K562 (cell line): ENCODE data around the gene PIN1. TPM values are rescaled to one million over a fixed set of nuclear protein-coding genes. Genes with fewer than 3 reads are reported as not detected.

Source experiments
- ATAC-seq: fragments of 200-7000 bp; cut with Tn5 transposase; 3 replicates; pipeline ENCODE4 v1.9.1; 2020; ENCODE audit warnings: moderate library complexity
- BruUV-seq: library from RNA; stranded (reverse); fragments of 400-500 nt; replicated peaks from 2 replicates; lab custom pipeline; 2021; lab: Mats Ljungman, UMichigan
- CTCF ChIA-PET: fragments of 300-600 bp; formaldehyde crosslinking; extraction: SDS; loops from one replicate; lab custom pipeline; 2021; ENCODE audit warnings: low intra/inter-chr PET ratio; lab: Yijun Ruan, JAX
- POLR2A ChIA-PET: fragments of 300-600, 350-650 bp; sonication (Branson Sonifier 250); formaldehyde crosslinking; extraction: SDS; loops from one replicate; lab custom pipeline; 2021; ENCODE audit warnings: antibody characterized with exemption, inconsistent platforms; lab: Yijun Ruan, JAX
- DNase-seq, 4 experiments: peaks; one replicate each; pipeline versions ENCODE4 v3.0.0 to v3.0.0-alpha.2; 2011 to 2018; ENCODE audit warnings: low spot score in 3 of 4, mixed read lengths in 3 of 4; ENCODE audit errors: extremely low read depth in 1 of 4
- FAIRE-seq: peaks from 2 replicates; lab custom pipeline; 2011; peaks lifted over from hg19 to GRCh38; lab: Jason Lieb, UNC
- H2AFZ ChIP-seq: 2 replicates; pipeline ENCODE4 v1.6.0; 2011; ENCODE audit warnings: low read depth, low read length, control low read depth, inconsistent platforms
- H3K27ac ChIP-seq: fragments of 200-600 bp; 3 replicates; pipeline ENCODE4 v1.8.0; 2011; ENCODE audit warnings: low read depth, mild to moderate bottlenecking, control low read depth, inconsistent platforms, low read length, moderate library complexity, mixed read lengths; ENCODE audit errors: extremely low read depth
- H3K27me3 ChIP-seq, 2 experiments: fragments of 300-600 bp in 1 of 2; 2 replicates in 1 of 2; 3 replicates in 1 of 2; pipeline versions ENCODE4 v1.6.0 to v1.8.0; 2011; ENCODE audit warnings: inconsistent platforms in 2 of 2, low read length in 2 of 2, mild to moderate bottlenecking in 1 of 2, mixed read lengths in 1 of 2, moderate library complexity in 1 of 2; ENCODE audit not compliant: control insufficient read depth in 2 of 2, insufficient read depth in 2 of 2
- H3K36me3 ChIP-seq: fragments of 300-600 bp; 3 replicates; pipeline ENCODE4 v1.8.0; 2011; ENCODE audit warnings: mild to moderate bottlenecking, low read length, inconsistent platforms; ENCODE audit not compliant: control insufficient read depth, insufficient read depth
- H3K4me1 ChIP-seq, 2 experiments: fragments of 200-600 bp in 1 of 2; replicated peaks in 1 of 2; 2 replicates in 1 of 2; 3 replicates in 1 of 2; pipeline versions ENCODE4 v1.5.1 to v1.8.0; 2011; ENCODE audit warnings: inconsistent platforms in 2 of 2, low read length in 2 of 2, mild to moderate bottlenecking in 1 of 2, mixed read lengths in 1 of 2, moderate library complexity in 1 of 2; ENCODE audit not compliant: control insufficient read depth in 2 of 2, insufficient read depth in 2 of 2
- H3K4me2 ChIP-seq: 2 replicates; pipeline ENCODE4 v1.6.1; 2011; ENCODE audit warnings: low read length, control low read depth, inconsistent platforms, mixed read lengths; ENCODE audit not compliant: insufficient read depth
- H3K4me3 ChIP-seq: fragments of 200-600 bp; sonication (generic), shearing (Covaris generic); 2 replicates; pipeline ENCODE4 v1.5.1; 2016; ENCODE audit warnings: control low read depth, inconsistent platforms
- H3K79me2 ChIP-seq: fragments of 200-600 bp; 3 replicates; pipeline ENCODE4 v1.8.0; 2011; ENCODE audit warnings: low read length, inconsistent platforms; ENCODE audit not compliant: control insufficient read depth, insufficient read depth
- H3K9ac ChIP-seq, 2 experiments: 2 replicates each; pipeline versions ENCODE4 v1.6.0 to v1.6.1; 2011; ENCODE audit warnings: low read depth in 2 of 2, low read length in 2 of 2, control low read depth in 1 of 2, inconsistent platforms in 1 of 2, mild to moderate bottlenecking in 1 of 2, mixed read lengths in 1 of 2; ENCODE audit not compliant: insufficient read depth in 1 of 2
- H3K9me1 ChIP-seq: one replicate; pipeline ENCODE4 v1.6.0; 2011; ENCODE audit warnings: inconsistent platforms, mild to moderate bottlenecking, low read length, moderate library complexity; ENCODE audit not compliant: control insufficient read depth, insufficient read depth
- H3K9me3 ChIP-seq: replicated peaks from 2 replicates; pipeline ENCODE4 v1.5.1; 2011; ENCODE audit warnings: low read depth, low read length, inconsistent platforms; ENCODE audit not compliant: control insufficient read depth, insufficient read depth
- H4K20me1 ChIP-seq: replicated peaks from 2 replicates; pipeline ENCODE4 v1.6.1; 2011; ENCODE audit warnings: low read length, inconsistent platforms, mixed read lengths; ENCODE audit not compliant: control insufficient read depth, insufficient read depth
- BCOR ChIP-seq: fragments of 450-650 bp; IDR thresholded peaks from 2 replicates; pipeline ENCODE4 v1.6.1; 2016
- CHAMP1 ChIP-seq: fragments of 450-650 bp; IDR thresholded peaks from 2 replicates; pipeline ENCODE4 v1.6.1; 2016; ENCODE audit warnings: mild to moderate bottlenecking
- EHMT2 ChIP-seq: fragments of 450-650 bp; IDR thresholded peaks from 2 replicates; pipeline ENCODE4 v1.6.1; 2018; ENCODE audit warnings: antibody characterized with exemption
- EP400 ChIP-seq: fragments of 450-650 bp; IDR thresholded peaks from 2 replicates; pipeline ENCODE4 v1.6.1; 2017; ENCODE audit warnings: antibody characterized with exemption, mild to moderate bottlenecking, moderate library complexity
- KDM1A ChIP-seq, 2 experiments: fragments of 450-650 bp; IDR thresholded peaks; 2 replicates each; pipeline ENCODE4 v1.6.1; 2016; ENCODE audit warnings: mild to moderate bottlenecking in 2 of 2
- RBM25 ChIP-seq: fragments of 200-400 bp; formaldehyde crosslinking; IDR thresholded peaks from 2 replicates; pipeline ENCODE4 v1.6.1; 2018; ENCODE audit warnings: low read length, low read depth, moderate library complexity; ENCODE audit not compliant: severe bottlenecking
- SRSF7 ChIP-seq: fragments of 200-400 bp; formaldehyde crosslinking; optimal IDR thresholded peaks from 2 replicates; pipeline ENCODE3; 2017; ENCODE audit warnings: mild to moderate bottlenecking, low read depth, low read length
- TARDBP ChIP-seq: fragments of 450-650 bp; IDR thresholded peaks from 2 replicates; pipeline ENCODE4 v1.6.1; 2016
- XRCC4 ChIP-seq: IDR thresholded peaks from one replicate; pipeline ENCODE4 v1.6.1; 2011; ENCODE audit not compliant: insufficient read depth, insufficient read length; ENCODE audit errors: extremely low read depth
- ZKSCAN8 ChIP-seq: fragments of 200-800 bp; sonication (Bioruptor generic); IDR thresholded peaks from 2 replicates; pipeline ENCODE4 v1.6.1; 2016; ENCODE audit warnings: missing genetic modification characterization, missing compliant biosample characterization
- ZNF140 ChIP-seq: fragments of 250-450 bp; sonication (Bioruptor Pico); IDR thresholded peaks from 2 replicates; pipeline ENCODE4 v1.8.0; 2021; ENCODE audit warnings: moderate library complexity, mild to moderate bottlenecking, inconsistent platforms
- WGBS: fragments of 100-300 bp; shearing (Covaris generic); methylation state at CpG from one replicate; pipeline ENCODE4 v1.1.6; 2016; ENCODE audit warnings: low coverage, mixed read lengths; ENCODE audit not compliant: insufficient coverage; ENCODE audit errors: missing lambda C conversion rate; 5-methylcytosine and 5-hydroxymethylcytosine counted together
- in situ Hi-C: fragments of 300-500 bp; cut with MboI; formaldehyde crosslinking; loops from 4 replicates; pipeline ENCODE4 v1.15.0; 2018; ENCODE audit warnings: inconsistent platforms, mixed read lengths
- intact Hi-C: fragments of 100-400 bp; cut with micrococcal nuclease; formaldehyde crosslinking; loops from 2 replicates; pipeline ENCODE4 v1.14.2; 2022
- polyA plus RNA-seq, 8 experiments: library from polyadenylated mRNA; depleted of rRNA in 4 of 8; stranded (reverse) in 5 of 8; unstranded in 3 of 8; fragments of >200 nt; fragmentation: Nextera tagmentation in 2 of 8; fragmentation: Illumina TruSeq in 1 of 8; extraction: Ambion mirVana in 2 of 8; extraction: Trizol in 1 of 8; gene quantifications; 2 replicates each; pipeline versions ENCODE4 v1.2.1 to v1.2.3, GENCODE V29; 2011 to 2014; ENCODE audit warnings: inconsistent platforms in 1 of 8, missing spikeins in 1 of 8
- total RNA-seq, 7 experiments: library from RNA; depleted of rRNA in 6 of 7; stranded (reverse); fragments of >200 nt in 6 of 7; fragmentation: Illumina TruSeq in 2 of 7; extraction: Trizol in 2 of 7; gene quantifications; 2 replicates each; pipeline versions ENCODE4 v1.2.1 to v1.2.3, GENCODE V29; 2011 to 2021; ENCODE audit warnings: low replicate concordance in 1 of 7
- TF ChIP-seq, protein P1 (sequence below), 2 experiments: fragments of 450-650 bp in 1 of 2; sonication (generic) in 1 of 2; formaldehyde crosslinking; conservative IDR thresholded peaks; 2 replicates each; pipeline versions ENCODE4 v1.4.0 to v1.8.1; 2020 to 2022; ENCODE audit warnings: mild to moderate bottlenecking in 1 of 2, missing genetic modification reagents in 1 of 2

PIN1 gene
- total and polyA plus RNA-seq, 9 of the 15 experiments (the other 6 are each of a cell fraction or from before 2014, with no cell fraction given) = 1.6 to 178 (median 42.5) TPM

GRCh38 chr19:9797871-9798270 is 37.2 kb upstream of the PIN1 start:
- ChIA-PET CTCF (no interaction called here), POLR2A (no interaction called here)
- H2AFZ ChIP-seq = no peak overlapping the region
- FAIRE-seq (no peak), ATAC-seq (no peak), DNase-seq (no peak)
- H3K4me1 ChIP-seq = peaks cover 3 to 4% of the 10 kb centered on the region in 2 experiments; a peak in 4 of 5 replicates
- H3K9me3 ChIP-seq = peaks cover 5% of the 10 kb centered on the region; the same call in 1 of the 2 replicates
- H3K27ac ChIP-seq = no peak overlapping the region
- BruUV-seq = no TSS peak
- H3K9me1 ChIP-seq = no peaks in the 10 kb centered on the region
- no peaks in the 10 kb centered on the region for H3K36me3 ChIP-seq
- no peak overlapping the region for H3K4me3 ChIP-seq
- no peak overlapping the region for H3K4me2 ChIP-seq
- intact Hi-C loops (no loop called here), in situ Hi-C loops (loop anchor here (10.0 kb wide), 1 partner anchor 663 kb away; no protein-coding TSS in a partner anchor)
- peaks cover 3% of the 10 kb centered on the region; the same call in 1 of the 3 replicates for H3K79me2 ChIP-seq
- no peak overlapping the region for H3K9ac ChIP-seq
- no peaks in the 10 kb centered on the region for H4K20me1 ChIP-seq
- 33% methylated on average over 5 of the region's 5 CpGs for WGBS
- H3K27me3 ChIP-seq = no peaks in the 10 kb centered on the region
- TF ChIP-seq XRCC4 (no peak), ZNF140 (CRISPR knock-in tag) (no peak), ZKSCAN8 (CRISPR knock-in tag) (no peak)
- TF ChIP-seq, protein P1, sequence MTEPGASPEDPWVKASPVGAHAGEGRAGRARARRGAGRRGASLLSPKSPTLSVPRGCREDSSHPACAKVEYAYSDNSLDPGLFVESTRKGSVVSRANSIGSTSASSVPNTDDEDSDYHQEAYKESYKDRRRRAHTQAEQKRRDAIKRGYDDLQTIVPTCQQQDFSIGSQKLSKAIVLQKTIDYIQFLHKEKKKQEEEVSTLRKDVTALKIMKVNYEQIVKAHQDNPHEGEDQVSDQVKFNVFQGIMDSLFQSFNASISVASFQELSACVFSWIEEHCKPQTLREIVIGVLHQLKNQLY (CRISPR knock-in tag; conservative IDR thresholded peaks at IDR 0.05) = no peak

- Histone ChIP-seq H2AFZ (no peak overlapping the region), H3K4me1 (peaks cover 0 to 3% of the 10 kb centered on the region in 2 experiments; a peak in 1 of 5 replicates), H3K79me2 (no peaks in the 10 kb centered on the region), H3K4me3 (no peak overlapping the region), H3K27me3 (no peaks in the 10 kb centered on the region), H3K9me3 (no peaks in the 10 kb centered on the region; the same call in 1 of the 2 replicates), H3K4me2 (no peak overlapping the region), H4K20me1 (no peaks in the 10 kb centered on the region), H3K27ac (no peak overlapping the region), H3K36me3 (no peaks in the 10 kb centered on the region), H3K9me1 (no peaks in the 10 kb centered on the region), H3K9ac (no peak overlapping the region)
- in situ Hi-C loops = loop anchor here (10.0 kb wide), 1 partner anchor 664 kb away; no protein-coding TSS in a partner anchor
- no peak for ATAC-seq
- ChIA-PET CTCF (interaction anchor here (0.8 kb wide), 1 partner anchor 48 kb away, joined by 5 read pairs; no protein-coding TSS in a partner anchor), POLR2A (interaction anchor here (1.1 kb wide), 1 partner anchor 10 kb away, joined by 4 read pairs; no protein-coding TSS in a partner anchor)
- no TSS peak for BruUV-seq
- no peak for DNase-seq
- no peak for TF ChIP-seq SRSF7
- no peak for TF ChIP-seq EHMT2
- no peak for TF ChIP-seq CHAMP1
- no peak for TF ChIP-seq TARDBP
- peak in 1 of 2 experiments; percentile 29; a peak in 1 of 4 replicates for TF ChIP-seq KDM1A (IDR thresholded peaks at IDR 0.05)
- TF ChIP-seq EP400 = no peak
- TF ChIP-seq RBM25 = peak; percentile 67
- TF ChIP-seq BCOR = peak; percentile 66; the same call in 1 of the 2 replicates
- no peak for FAIRE-seq
- intact Hi-C loops = no loop called here
Observed at GRCh38 chr19:9799162-9799561, 36.0 kb upstream of the PIN1 start.
